ENCODE results near the gene MPPED1. TPM values are rescaled to one million over a fixed set of nuclear protein-coding genes. Genes with fewer than 3 reads are reported as not detected.

The MPPED1 gene
- total RNA-seq, 1 experiment from 2014 or later: not detected

DNA sequence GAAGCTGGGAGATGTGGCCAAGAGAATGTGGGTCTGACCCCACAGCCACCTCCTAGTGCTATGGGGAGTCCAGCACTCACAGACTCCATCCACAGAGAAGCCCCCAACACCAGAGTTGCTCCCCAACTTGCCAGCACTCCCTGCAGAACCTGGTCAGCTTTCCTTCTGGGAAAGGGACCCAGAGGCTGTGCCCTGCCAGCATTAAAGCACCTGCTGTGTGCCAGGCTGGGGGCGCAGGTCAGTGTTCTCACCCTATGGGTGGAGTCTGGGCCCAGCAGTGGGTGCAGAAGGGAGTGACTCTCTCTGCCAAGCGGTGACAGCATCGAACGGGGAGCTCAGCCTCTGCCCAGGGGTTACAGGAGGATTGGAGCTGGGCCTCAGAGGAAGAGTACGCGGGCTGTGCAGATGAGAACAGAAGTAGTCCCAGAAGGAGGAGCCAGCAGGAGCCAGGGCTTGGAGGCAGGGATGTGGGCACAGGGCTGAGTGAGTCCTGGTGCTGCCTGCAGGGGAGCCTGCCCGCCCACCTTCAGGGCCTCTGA is 114.4 kb downstream of the MPPED1 start:
- Histone ChIP-seq H3K27me3 (replicated peaks; ENCODE audit: insufficient read depth, low read depth, low read length, poor library complexity) (no peaks in the 10 kb centered on the region), H3K4me3 (ENCODE audit: low read depth, low read length, poor library complexity, severe bottlenecking) (no peak overlapping the region), H3K27ac (ENCODE audit: low read depth, low read length, poor library complexity, severe bottlenecking) (no peak overlapping the region), H3K36me3 (ENCODE audit: insufficient read depth, low read length, poor library complexity, severe bottlenecking) (no peaks in the 10 kb centered on the region), H3K4me1 (ENCODE audit: insufficient read depth, low read length, poor library complexity, severe bottlenecking) (peaks cover 20% of the 10 kb centered on the region), H3K9me3 (ENCODE audit: low read depth, low read length, poor library complexity, severe bottlenecking) (peaks cover 9% of the 10 kb centered on the region)
- ChIA-PET CTCF (no interaction called here), POLR2A (ENCODE audit: low non-redundant PET) (no interaction called here)
- TF ChIP-seq, protein P1, sequence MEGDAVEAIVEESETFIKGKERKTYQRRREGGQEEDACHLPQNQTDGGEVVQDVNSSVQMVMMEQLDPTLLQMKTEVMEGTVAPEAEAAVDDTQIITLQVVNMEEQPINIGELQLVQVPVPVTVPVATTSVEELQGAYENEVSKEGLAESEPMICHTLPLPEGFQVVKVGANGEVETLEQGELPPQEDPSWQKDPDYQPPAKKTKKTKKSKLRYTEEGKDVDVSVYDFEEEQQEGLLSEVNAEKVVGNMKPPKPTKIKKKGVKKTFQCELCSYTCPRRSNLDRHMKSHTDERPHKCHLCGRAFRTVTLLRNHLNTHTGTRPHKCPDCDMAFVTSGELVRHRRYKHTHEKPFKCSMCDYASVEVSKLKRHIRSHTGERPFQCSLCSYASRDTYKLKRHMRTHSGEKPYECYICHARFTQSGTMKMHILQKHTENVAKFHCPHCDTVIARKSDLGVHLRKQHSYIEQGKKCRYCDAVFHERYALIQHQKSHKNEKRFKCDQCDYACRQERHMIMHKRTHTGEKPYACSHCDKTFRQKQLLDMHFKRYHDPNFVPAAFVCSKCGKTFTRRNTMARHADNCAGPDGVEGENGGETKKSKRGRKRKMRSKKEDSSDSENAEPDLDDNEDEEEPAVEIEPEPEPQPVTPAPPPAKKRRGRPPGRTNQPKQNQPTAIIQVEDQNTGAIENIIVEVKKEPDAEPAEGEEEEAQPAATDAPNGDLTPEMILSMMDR (conservative IDR thresholded peaks at IDR 0.05; ENCODE audit: low read depth, low read length): no peak
- no peak for TF ChIP-seq EZH2 (IDR thresholded peaks at IDR 0.05; ENCODE audit: borderline replicate concordance, low read depth, low read length, poor library complexity, severe bottlenecking)
- no peak for DNase-seq (ENCODE audit: low spot score)
- no TSS peak for BruUV-seq (replicated peaks)
- intact Hi-C loops (cut with micrococcal nuclease; ENCODE audit: unreplicated experiment): no loop called here

GRCh38 chr22:43526946-43527345 is 115.1 kb downstream of the MPPED1 start:
- peaks cover 20% of the 10 kb centered on the region for H3K4me1 ChIP-seq (ENCODE audit: insufficient read depth, low read length, poor library complexity, severe bottlenecking)
- H3K4me3 ChIP-seq (ENCODE audit: low read depth, low read length, poor library complexity, severe bottlenecking): no peak overlapping the region
- peaks cover 9% of the 10 kb centered on the region for H3K9me3 ChIP-seq (ENCODE audit: low read depth, low read length, poor library complexity, severe bottlenecking)
- no peaks in the 10 kb centered on the region for H3K27me3 ChIP-seq (replicated peaks; ENCODE audit: insufficient read depth, low read depth, low read length, poor library complexity)
- CTCF ChIA-PET: no interaction called here
- intact Hi-C loops (cut with micrococcal nuclease; ENCODE audit: unreplicated experiment): no loop called here
- no peak for DNase-seq (ENCODE audit: low spot score)
- TF ChIP-seq, protein P1 (conservative IDR thresholded peaks at IDR 0.05; ENCODE audit: low read depth, low read length): no peak
- no peak for TF ChIP-seq EZH2 (IDR thresholded peaks at IDR 0.05; ENCODE audit: borderline replicate concordance, low read depth, low read length, poor library complexity, severe bottlenecking)
- no TSS peak for BruUV-seq (replicated peaks)
- POLR2A ChIA-PET (ENCODE audit: low non-redundant PET): no interaction called here
- H3K36me3 ChIP-seq (ENCODE audit: insufficient read depth, low read length, poor library complexity, severe bottlenecking): no peaks in the 10 kb centered on the region
- no peak overlapping the region for H3K27ac ChIP-seq (ENCODE audit: low read depth, low read length, poor library complexity, severe bottlenecking)

DNA sequence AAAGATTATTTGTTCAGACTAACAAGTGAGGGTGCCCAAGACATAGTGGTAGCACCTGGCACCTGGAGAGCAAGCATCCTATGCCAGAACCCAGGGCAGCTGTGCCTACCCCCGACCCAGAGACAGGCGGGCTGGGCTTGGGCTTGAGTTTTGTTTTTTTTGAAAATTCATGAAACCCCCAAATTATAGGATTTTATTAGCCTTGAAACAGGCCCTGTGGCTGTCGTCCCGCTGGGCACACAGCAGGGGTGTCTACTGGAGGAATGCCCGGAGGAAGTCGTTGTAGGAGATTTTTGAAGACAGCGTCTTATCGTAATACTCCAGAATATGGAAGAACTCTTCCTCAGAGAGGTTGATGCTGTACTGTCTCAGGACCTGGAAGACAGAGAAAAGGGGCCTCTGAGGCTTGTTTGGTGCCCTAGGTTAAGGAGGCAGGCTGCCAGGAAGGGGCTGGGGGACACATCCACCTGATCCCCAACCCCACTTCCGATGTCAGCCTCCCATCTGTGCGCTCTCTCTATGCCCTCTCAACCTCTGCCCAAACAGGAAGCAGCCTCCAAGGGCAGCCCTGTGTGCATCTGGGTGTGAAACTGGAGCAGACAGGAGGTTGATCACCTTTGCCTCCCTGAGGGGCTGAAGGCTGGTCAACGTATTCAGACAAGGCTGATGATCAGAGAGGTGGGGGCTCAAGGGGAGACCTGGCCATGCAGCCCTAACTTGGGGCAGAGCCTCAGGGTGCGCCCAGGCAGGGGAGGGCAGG is 117.0 kb downstream of the MPPED1 start:
- H3K4me1 ChIP-seq (ENCODE audit: insufficient read depth, low read length, poor library complexity, severe bottlenecking): peaks cover 20% of the 10 kb centered on the region
- H3K4me3 ChIP-seq (ENCODE audit: low read depth, low read length, poor library complexity, severe bottlenecking): no peak overlapping the region
- TF ChIP-seq, protein P1 (conservative IDR thresholded peaks at IDR 0.05; ENCODE audit: low read depth, low read length): no peak
- TF ChIP-seq EZH2 (IDR thresholded peaks at IDR 0.05; ENCODE audit: borderline replicate concordance, low read depth, low read length, poor library complexity, severe bottlenecking): no peak
- ChIA-PET POLR2A (ENCODE audit: low non-redundant PET) (no interaction called here), CTCF (no interaction called here)
- no TSS peak for BruUV-seq (replicated peaks)
- peak; percentile 91 for DNase-seq (ENCODE audit: low spot score)
- H3K27ac ChIP-seq (ENCODE audit: low read depth, low read length, poor library complexity, severe bottlenecking): peak overlapping the region; percentile 82
- no peaks in the 10 kb centered on the region for H3K36me3 ChIP-seq (ENCODE audit: insufficient read depth, low read length, poor library complexity, severe bottlenecking)
- intact Hi-C loops (cut with micrococcal nuclease; ENCODE audit: unreplicated experiment): no loop called here
- no peaks in the 10 kb centered on the region for H3K27me3 ChIP-seq (replicated peaks; ENCODE audit: insufficient read depth, low read depth, low read length, poor library complexity)
- H3K9me3 ChIP-seq (ENCODE audit: low read depth, low read length, poor library complexity, severe bottlenecking): peaks cover 9% of the 10 kb centered on the region

All from A673 (cell line).